ENCODE data around the gene NRTN.

GRCh38 chr19:5787409-5788182 is 17.3 kb upstream of the NRTN start:
- no peak for TF ChIP-seq EP300 (IDR thresholded peaks at IDR 0.05; ENCODE audit: low read depth)
- no peak for TF ChIP-seq POLR2AphosphoS5 (IDR thresholded peaks at IDR 0.05)
- TF ChIP-seq CTCF (IDR thresholded peaks at IDR 0.05): no peak

Measured in transverse colon (tissue), 4 donors.